Hepatocyte (in vitro differentiated cells): ENCODE measurements around the gene SCO1.

Experiments used
- CTCF ChIP-seq: fragments of 200-600 bp; sonication (generic); IDR thresholded peaks from 2 replicates; pipeline ENCODE4 v1.5.1; 2016; ENCODE audit warnings: antibody characterized with exemption, mild to moderate bottlenecking; ENCODE audit not compliant: poor library complexity
- EZH2 ChIP-seq: fragments of 200-600 bp; sonication (generic); IDR thresholded peaks from 2 replicates; pipeline ENCODE4 v1.6.1; 2016; ENCODE audit warnings: antibody characterized with exemption, mild to moderate bottlenecking, borderline replicate concordance
- EZH2phosphoT487 ChIP-seq: fragments of 200-600 bp; sonication (generic); IDR thresholded peaks from one replicate; pipeline ENCODE4 v1.6.1; 2018; ENCODE audit warnings: antibody characterized with exemption, mild to moderate bottlenecking, low read depth, moderate library complexity; ENCODE audit not compliant: unreplicated experiment, severe bottlenecking

GRCh38 chr17:10681866-10682446 lies 15.4 kb downstream of the SCO1 start:
- no peak for TF ChIP-seq EZH2
- TF ChIP-seq CTCF: no peak
- TF ChIP-seq EZH2phosphoT487: no peak
